HG03064 (cell line): ENCODE results near the gene RASEF.

Experiments
- ATAC-seq: cut with Tn5 transposase; IDR thresholded peaks from one replicate; pipeline ENCODE4 v1.9.1; 2021; ENCODE audit warnings: low read depth; ENCODE audit not compliant: unreplicated experiment

Gene RASEF

GRCh38 chr9:83015897-83016296 lies 47.0 kb downstream of the RASEF start:
- no peak for ATAC-seq

DNA sequence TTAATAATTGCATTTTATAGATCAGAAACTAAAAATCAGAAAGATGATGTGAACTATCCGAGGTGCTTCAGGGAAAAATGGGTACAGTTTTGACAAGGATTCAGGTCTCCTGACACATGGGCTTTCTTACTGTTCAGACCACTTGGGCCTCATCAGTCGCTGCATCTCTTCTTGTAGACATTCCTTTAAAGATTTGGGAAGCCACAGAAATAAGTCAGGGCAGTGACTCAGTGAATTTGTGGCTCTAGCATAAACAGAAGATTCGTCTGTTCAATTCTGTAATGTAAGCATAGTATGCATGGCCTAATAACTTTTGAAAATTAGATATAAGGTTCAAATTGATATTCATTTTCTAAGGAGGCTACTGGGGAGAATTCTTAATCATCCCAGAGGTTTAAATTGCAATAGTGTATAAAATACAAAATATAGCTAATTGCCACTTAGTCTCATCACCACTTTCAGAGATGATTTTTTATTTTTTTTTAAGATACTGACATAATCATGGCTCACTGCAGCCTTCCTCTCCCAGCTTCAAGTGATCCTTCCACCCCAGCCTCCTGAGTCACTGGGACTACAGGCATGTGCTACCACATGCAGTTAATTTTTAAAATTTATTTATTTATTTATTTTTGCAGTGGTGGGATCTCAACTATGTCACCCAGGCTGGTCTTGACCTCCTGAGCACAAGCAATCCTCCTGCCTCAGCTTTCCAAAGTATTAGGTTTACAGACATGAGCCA lies 48.9 kb downstream of the RASEF start:
- ATAC-seq: no peak

DNA sequence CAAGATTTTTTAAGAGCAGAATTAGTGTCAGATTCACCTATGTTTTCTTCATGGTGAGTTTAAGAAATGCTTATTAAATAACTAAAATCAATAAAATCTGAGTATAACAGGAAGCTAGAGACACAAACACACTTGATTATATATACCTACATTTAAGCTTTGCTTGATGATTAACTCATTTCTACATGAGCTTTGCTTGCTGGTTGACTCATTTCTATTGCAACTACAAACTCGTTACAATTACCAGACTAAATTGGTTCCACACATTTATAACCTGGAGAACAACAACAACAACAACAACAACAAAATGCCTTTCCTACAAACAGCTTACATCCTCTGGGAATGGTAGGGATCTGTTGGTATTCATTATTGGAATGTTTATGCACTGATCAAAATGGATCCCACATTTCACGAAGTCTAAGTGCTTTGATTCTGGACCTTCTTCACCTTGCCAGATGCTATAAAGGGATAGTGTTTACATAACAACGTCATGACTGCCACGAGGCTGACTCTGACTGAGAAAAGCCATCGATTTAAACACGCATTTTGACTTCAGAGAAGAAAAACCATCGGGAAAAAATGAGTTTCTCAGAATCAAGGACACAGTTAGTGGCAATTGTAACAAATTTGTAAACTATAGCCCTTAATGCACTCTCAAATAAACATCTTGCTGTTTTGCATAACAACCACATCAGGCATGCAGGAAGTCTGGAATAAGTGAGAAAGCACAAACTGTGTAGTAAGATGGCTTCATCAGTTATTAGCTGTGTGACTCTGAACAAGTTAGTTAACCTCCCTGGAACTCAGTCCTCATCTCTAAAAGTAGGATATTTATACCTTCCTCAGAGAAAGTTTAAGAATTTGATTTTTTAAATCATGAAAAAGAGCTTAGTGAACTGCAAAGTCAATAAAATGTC lies 49.8 kb downstream of the RASEF start:
- ATAC-seq: no peak

GRCh38 chr9:83012168-83012921 lies 50.6 kb downstream of the RASEF start:
- no peak for ATAC-seq

DNA sequence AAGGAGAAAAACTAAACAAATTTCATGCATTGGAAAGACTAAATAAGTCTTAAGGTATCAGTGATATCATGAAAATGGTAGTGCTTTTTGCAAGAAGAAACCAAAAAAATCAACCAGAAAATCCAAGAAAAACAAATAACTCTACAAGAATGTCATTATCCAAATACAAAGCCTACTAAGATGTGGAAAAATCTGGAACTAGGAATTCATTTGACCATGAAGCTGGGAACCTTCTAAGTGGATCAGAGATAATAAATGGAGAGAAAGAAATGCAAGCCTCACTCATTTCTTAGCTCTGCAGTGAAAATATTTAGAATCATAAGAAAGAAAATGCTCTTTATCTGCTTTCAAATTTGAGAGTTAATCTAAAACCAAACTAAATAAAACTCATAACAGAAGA lies 51.3 kb downstream of the RASEF start:
- ATAC-seq: no peak

DNA sequence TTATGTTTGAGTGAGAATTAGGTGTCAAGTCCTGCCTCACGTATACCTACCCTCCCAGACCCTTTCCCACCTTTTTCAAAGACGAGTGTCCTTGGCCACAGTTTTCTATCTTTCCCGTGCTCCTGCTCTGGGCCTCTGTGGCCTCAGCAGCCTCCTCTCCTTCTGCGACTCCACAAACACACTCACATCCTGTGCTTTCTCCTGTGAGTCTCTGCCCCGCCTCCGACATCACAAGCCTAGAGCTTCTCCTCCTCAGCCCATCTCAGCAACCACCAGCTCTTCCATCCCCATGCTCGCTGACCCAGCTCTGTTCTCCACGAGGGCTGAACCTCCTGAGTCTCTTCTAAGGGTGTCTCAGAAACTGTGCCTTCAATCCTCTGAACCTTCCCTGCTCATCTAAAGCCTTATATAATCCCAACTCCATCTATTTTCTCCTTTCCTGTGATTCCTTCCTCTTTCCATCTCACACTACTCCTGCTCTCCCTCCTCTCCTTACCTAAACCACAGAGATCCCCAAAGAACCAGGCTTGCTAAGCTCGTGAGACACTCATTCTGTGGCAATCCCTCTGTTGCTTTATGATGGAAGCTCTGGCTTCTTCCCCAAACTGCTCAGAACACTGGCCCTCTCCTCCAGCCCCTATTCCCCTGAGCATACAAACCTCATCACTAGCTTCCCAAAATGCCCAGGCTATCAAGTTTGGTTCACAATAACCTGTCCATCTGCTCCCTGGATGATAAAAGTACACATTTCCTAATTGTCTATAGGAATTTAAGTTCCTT lies 55.2 kb downstream of the RASEF start:
- no peak for ATAC-seq

- ATAC-seq: no peak
Measured at GRCh38 chr9:83006378-83006777, 56.6 kb downstream of the RASEF start.

DNA sequence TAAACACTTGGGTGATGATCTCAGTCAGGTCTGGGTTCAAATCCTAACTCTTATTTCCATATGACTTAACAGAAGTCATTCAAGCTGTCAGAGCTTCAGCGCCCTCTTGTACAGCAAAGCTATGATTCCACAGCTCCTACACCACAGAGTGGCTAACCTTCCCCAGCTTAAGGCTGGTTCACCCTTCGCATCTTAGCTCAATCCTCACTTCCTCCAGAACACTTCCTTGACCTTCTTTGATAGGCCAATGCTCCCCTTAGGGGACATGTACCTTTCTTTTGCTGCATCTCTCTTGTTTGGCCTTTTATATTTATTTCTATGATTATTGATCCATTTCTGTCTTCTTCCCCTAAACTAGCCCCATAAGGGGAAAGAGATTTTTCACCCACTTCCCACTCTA lies 57.0 kb downstream of the RASEF start:
- no peak for ATAC-seq

DNA sequence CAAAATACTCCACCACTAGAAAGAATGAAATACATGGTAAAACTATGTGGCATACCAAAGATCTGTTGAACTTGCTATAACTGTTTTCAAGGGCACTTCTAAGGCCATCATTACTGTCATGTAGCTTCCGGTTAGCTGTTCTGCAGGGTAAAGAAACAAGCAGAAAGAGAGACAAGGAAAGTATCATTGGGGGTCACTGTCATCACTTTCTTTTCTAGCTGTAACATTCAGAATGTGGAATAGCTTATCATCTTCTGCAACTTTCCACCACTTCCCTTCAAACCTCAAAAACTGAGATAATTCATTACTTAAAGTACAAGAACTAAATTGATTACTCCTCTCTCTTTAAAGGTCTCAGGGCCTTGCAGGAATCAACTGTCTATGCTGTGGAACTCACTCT lies 57.6 kb downstream of the RASEF start:
- ATAC-seq: no peak

GRCh38 chr9:83002329-83002728 lies 60.6 kb downstream of the RASEF start:
- no peak for ATAC-seq

DNA sequence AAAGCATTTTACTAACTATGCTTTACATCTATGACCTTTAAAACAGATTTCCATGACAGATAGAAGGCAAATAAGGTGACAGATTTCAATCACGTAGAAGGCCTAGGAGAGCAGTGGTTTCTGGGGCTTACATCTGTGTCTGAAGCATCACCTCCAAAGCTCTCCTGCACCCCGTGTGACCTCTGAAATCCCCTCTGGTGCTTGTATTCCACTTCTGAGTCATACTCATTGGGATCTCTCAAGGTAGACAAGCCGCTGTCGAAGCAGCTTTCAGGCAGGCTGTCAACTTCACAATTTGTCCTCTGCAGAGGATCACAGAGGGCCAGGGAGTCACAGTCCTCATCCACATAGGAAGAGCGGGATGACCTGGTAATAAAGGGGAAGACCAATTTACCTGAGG lies 62.2 kb downstream of the RASEF start:
- no peak for ATAC-seq

GRCh38 chr9:82998409-82998808 lies 64.5 kb downstream of the RASEF start:
- ATAC-seq: no peak

DNA sequence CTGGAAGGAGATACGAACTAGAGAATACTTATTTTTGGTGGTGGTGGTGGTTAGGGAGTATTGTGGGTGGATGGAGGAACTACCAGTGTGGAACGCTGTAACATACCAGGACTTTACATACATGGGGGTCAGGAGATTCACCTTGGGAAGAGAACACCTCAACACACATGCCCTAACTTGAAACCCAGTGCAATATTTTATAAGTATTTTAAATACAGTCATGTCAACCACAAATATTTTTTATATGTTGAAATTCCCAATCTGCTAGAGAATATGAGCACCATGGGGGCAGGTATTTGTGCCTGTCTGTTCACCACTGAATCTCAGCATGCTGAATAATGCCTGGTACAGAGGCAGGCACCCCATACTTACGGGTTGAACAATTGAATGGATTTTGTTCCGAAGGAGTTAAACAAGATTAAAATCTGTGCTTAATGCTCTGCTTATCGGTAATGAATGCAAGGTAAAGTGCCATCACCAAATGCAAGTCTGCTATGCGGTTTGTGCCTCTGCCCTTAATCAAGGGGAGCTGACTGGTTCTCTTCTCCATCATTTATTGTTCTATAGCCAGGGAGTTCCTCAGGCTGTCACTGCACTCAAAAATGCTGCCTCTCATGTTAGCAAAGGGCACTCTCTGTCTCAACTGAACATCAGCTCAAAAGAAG lies 65.3 kb downstream of the RASEF start:
- ATAC-seq: no peak

- no peak for ATAC-seq
Measured at GRCh38 chr9:82996941-82997340, 66.0 kb downstream of the RASEF start.

DNA sequence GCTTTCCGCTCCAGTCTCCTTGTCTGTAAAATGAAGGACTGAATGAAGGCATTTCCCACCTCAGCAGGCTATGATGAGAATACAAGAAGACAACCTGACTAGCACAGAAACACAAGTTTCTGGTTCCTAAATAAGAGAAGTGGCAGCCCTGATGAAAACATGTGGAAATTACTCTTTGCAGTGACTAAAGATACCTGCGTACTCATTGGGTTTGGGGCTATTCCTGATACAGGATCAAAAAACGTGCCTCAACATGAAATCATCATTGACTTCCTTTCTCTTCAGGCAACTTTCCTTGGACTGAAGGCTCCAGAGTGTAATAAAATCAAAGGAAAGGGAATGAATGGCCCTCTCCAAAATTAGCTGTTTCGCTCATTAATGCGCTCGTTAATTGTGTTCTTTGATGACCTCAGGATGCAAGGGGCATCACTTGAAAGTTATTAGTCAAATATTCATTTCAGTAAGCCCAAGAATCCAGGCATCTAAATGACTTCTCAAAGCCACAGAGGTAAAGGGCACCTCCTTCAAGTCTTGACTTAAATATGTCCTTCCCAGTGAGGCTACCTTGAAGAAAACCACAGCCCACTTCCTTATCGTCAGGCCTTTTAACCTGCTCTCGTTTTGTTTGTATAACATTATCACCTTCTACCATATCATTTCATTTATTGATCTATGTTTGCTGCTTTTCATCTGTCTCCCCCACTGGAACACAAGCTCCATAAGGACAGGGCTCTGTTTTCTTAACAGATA lies 68.9 kb downstream of the RASEF start:
- ATAC-seq: no peak

DNA sequence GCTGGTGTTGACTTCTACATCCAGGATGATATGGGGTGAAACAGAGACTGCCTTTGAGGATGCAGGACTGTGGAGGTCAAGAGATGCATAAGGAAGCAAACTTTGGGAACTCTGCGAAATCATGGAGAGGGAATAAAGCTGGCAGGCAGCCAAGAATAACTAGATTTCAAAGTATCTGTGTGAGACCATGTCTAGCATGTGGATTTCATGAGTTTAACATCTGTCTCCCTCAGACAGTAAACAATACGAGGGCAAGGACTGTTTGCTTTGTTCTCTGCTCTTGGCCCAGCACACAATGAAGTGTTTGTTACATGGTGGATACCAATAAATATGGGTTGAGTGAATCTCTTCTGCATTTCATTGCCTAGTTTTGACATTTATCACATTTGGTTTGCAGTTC lies 71.3 kb downstream of the RASEF start:
- ATAC-seq: no peak

- no peak for ATAC-seq
Measured at GRCh38 chr9:82989929-82990328, 73.0 kb downstream of the RASEF start.

- no peak for ATAC-seq
Measured at GRCh38 chr9:82988488-82988887, 74.5 kb downstream of the RASEF start.
